Pancreas (tissue), 10 donors: ENCODE data around the gene SLC4A11. TPM values are rescaled to one million over a fixed set of nuclear protein-coding genes. Genes with fewer than 3 reads are reported as not detected.

Source experiments
- ATAC-seq, 4 donors: fragments of 200-7000 bp; cut with Tn5 transposase; one replicate each; pipeline versions ENCODE4 v1.8.0 to v1.9.1; 2020; ENCODE audit warnings: mild to moderate bottlenecking in 4 of 4, moderate library complexity in 4 of 4
- DNase-seq, 6 donors: peaks; one replicate each; pipeline ENCODE4 v3.0.0-alpha.2; 2020
- FAIRE-seq: peaks from 2 replicates; lab custom pipeline; 2012; peaks lifted over from hg19 to GRCh38; lab: Jason Lieb, UNC
- H3K27ac ChIP-seq, 4 donors: fragments of 200-600 bp; sonication (generic); 1 replicate in 3 of 4; 2 replicates in 1 of 4; pipeline versions ENCODE4 v1.5.0 to v1.8.0; 2020
- H3K27me3 ChIP-seq, 4 donors: fragments of 200-600 bp; one replicate each; pipeline ENCODE4 v1.8.0; 2021
- H3K36me3 ChIP-seq, 3 donors: fragments of 200-600 bp; sonication (generic) in 1 of 3; one replicate each; pipeline versions ENCODE4 v1.5.0 to v1.8.0; 2020 to 2021
- H3K4me1 ChIP-seq, 3 donors: fragments of 200-600 bp; one replicate each; pipeline ENCODE4 v1.8.0; 2021
- H3K4me3 ChIP-seq, 4 donors: fragments of 200-600 bp; sonication (generic) in 2 of 4; one replicate each; pipeline versions ENCODE4 v1.5.0 to v1.8.0; 2020 to 2021
- H3K9me3 ChIP-seq, 4 donors: fragments of 200-600 bp; one replicate each; pipeline ENCODE4 v1.8.0; 2021
- CTCF ChIP-seq, 4 donors: fragments of 200-600 bp; sonication (generic) in 3 of 4; IDR thresholded peaks; one replicate each; pipeline versions ENCODE4 v1.5.0 to v1.8.0; 2021; ENCODE audit warnings: antibody characterized with exemption in 4 of 4
- WGBS, 2 donors: extraction: QIAGEN DNeasy Blood & Tissue Kit; methylation state at CpG; one replicate each; pipeline ENCODE4 v1.1.7; 2013; 5-methylcytosine and 5-hydroxymethylcytosine counted together
- intact Hi-C, 3 donors: fragments of 100-400 bp; cut with DNase I; formaldehyde crosslinking; loops; one replicate each; pipeline versions ENCODE4 v1.11.1 to v1.14.2; 2022
- polyA plus RNA-seq, 2 donors: library from polyadenylated mRNA; stranded (reverse); fragments of 200-250 nt; gene quantifications; one replicate each; pipeline ENCODE4 v1.2.3, GENCODE V29; 2013
- total RNA-seq, 6 donors: library from RNA; stranded (reverse); fragmentation: NEBNext Ultra II Directional in 4 of 6; extraction: Animal tissue kit (Norgen Biotek cat#: 25700) in 4 of 6; gene quantifications; one replicate each; pipeline versions ENCODE4 v1.2.1 to v1.2.4, GENCODE V29; 2021 to 2023
- donor health status: healthy with polysubstance abuse.
- donor health status: DM: no; HTN: no; CAD: no; lungs with moderate emphysema.
- donor health status: DM: no; HTN: no; CAD: no.
- donor health status: control.
- donor health status: control.
- donor health status: Bipolar disorder and iron deficiency.
- donor health status: DM: yes; HTN: yes; CAD: no.
- donor health status: DM: no; HTN: no; CAD: no.
- donor health status: DM: no; HTN: no; CAD: no.
- donor health status: DM: yes; HTN: yes; CAD: no.

SLC4A11 gene
- total and polyA plus RNA-seq, 8 donors, result 0.14 to 1.1 (median 0.58) TPM

GRCh38 chr20:3226864-3227263 lies 12.1 kb downstream of the SLC4A11 start:
- intact Hi-C loops, result no loop called here
- 90 to 92% methylated on average over 14 of the region's 14 CpGs for whole genome bisulfite sequencing, 2 donors
- FAIRE-seq, result no peak
- Histone ChIP-seq H3K4me3 (no peak overlapping the region), H3K27me3 (no peaks in the 10 kb centered on the region), H3K27ac (no peak overlapping the region), H3K4me1 (no peaks in the 10 kb centered on the region), H3K36me3 (peaks cover 0 to 7% (median 0%) of the 10 kb centered on the region in 3 donors), H3K9me3 (no peaks in the 10 kb centered on the region)
- no peak for TF ChIP-seq CTCF (IDR thresholded peaks at IDR 0.05)
- ATAC-seq, result no peak
- DNase-seq, result no peak

DNA sequence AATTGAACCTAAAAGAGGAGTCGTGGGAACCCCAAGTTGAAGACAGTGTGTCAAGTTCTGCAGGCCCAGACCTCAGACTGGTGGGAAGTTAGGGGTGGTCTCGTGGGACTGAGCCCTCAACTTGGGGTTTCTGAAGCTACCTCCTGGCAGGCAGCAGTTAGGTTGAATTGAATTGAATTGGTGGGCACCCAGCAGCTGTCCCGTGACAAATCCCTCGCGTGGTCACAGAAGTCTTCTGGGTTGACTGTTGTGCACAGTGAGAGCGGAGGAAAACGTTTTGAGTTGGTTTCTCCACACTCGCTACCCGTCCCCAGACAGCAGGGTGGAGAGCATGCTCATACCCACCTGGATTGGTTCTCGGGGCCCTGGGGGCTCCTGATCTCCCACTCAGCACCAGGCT lies 12.9 kb downstream of the SLC4A11 start:
- Histone ChIP-seq H3K4me3 (no peak overlapping the region), H3K27me3 (no peaks in the 10 kb centered on the region), H3K27ac (no peak overlapping the region), H3K36me3 (peaks cover 0 to 15% (median 0%) of the 10 kb centered on the region in 3 donors), H3K4me1 (no peaks in the 10 kb centered on the region), H3K9me3 (no peaks in the 10 kb centered on the region)
- intact Hi-C loops, result no loop called here
- no peak for DNase-seq
- no peak for TF ChIP-seq CTCF (IDR thresholded peaks at IDR 0.05)
- WGBS, 2 donors, result 79 to 87% methylated on average over 10 of the region's 10 CpGs
- no peak for FAIRE-seq
- no peak for ATAC-seq

- TF ChIP-seq CTCF (IDR thresholded peaks at IDR 0.05), result no peak
- no peak for DNase-seq
- no peak for ATAC-seq
- Histone ChIP-seq H3K27me3 (no peaks in the 10 kb centered on the region), H3K36me3 (peaks cover 0 to 23% (median 0%) of the 10 kb centered on the region in 3 donors), H3K9me3 (no peaks in the 10 kb centered on the region), H3K4me1 (no peaks in the 10 kb centered on the region), H3K4me3 (no peak overlapping the region), H3K27ac (no peak overlapping the region)
- intact Hi-C loops, result no loop called here
- no peak for FAIRE-seq
- 89 to 91% methylated on average over 8 of the region's 8 CpGs for WGBS, 2 donors
Measured at GRCh38 chr20:3224681-3225421, 14.1 kb downstream of the SLC4A11 start.

DNA sequence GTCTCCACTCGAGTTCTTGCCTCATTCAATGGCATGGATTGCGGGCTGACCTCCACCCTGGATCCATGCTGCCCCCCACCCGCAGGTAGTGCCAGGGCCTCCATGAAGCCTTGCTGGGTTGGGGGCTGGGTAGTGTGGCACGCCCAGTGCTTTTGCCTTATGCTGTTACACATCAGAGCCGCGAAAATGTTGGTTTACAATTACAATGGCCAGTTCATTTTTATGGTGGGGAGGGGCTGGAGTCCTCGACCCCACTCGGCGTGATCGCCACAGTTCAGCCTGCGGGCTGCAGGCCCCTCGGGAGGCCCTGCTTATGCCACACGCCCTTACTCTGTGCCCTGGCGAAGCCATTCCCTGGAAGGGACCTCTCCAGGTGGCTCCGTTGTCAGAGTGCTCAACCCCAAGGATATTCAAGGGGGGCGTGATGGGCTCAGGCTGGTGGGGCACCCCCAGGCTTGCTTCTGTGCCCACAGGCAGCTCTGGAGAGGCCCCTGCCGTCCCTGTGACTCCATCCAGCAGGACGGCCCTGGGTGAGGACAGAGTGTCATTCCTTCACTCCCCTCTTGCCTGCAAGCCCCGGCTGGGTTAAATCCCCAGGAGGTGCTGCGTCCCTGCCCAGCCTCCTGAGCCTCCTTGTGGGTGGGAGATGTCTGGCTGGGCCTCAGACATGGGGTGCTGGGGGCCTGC lies 14.9 kb downstream of the SLC4A11 start:
- DNase-seq (no peak), ATAC-seq (no peak), FAIRE-seq (no peak)
- no peak for TF ChIP-seq CTCF (IDR thresholded peaks at IDR 0.05)
- Histone ChIP-seq H3K9me3 (no peaks in the 10 kb centered on the region), H3K4me1 (no peaks in the 10 kb centered on the region), H3K36me3 (peaks cover 0 to 23% (median 0%) of the 10 kb centered on the region in 3 donors), H3K27ac (no peak overlapping the region), H3K4me3 (no peak overlapping the region), H3K27me3 (no peaks in the 10 kb centered on the region)
- intact Hi-C loops, result no loop called here
- whole genome bisulfite sequencing, 2 donors, result 83 to 88% methylated on average over 20 of the region's 20 CpGs

- Histone ChIP-seq H3K27me3 (no peaks in the 10 kb centered on the region), H3K4me1 (peaks cover 0 to 2% (median 0%) of the 10 kb centered on the region in 3 donors), H3K4me3 (no peak overlapping the region), H3K27ac (no peak overlapping the region), H3K9me3 (no peaks in the 10 kb centered on the region), H3K36me3 (peaks cover 0 to 23% (median 0%) of the 10 kb centered on the region in 3 donors)
- ATAC-seq (no peak), FAIRE-seq (no peak), DNase-seq (no peak)
- intact Hi-C loops, result no loop called here
- TF ChIP-seq CTCF (IDR thresholded peaks at IDR 0.05), result no peak
- 89% methylated on average over 6 of the region's 6 CpGs for WGBS, 2 donors
Measured at GRCh38 chr20:3223651-3223993, 15.4 kb downstream of the SLC4A11 start.
